Stimulated activated CD8-positive, alpha-beta memory T cell treated with anti-CD3 and anti-CD28 coated beads, Interleukin-15, amount 100 ng/mL, for 48 hours (primary cell): ENCODE results near the gene ZNF740.
"Not testable (repeated sequence)": the region's sequence is repeated elsewhere in the genome, so short reads cannot be mapped to it uniquely, and the experiment has no call there.

Experiments used
- DNase-seq, 2 donors: peaks; one replicate each; pipeline ENCODE4 v3.0.0-alpha.2; 2020; ENCODE audit warnings: low read depth in 2 of 2

Gene ZNF740, protein sequence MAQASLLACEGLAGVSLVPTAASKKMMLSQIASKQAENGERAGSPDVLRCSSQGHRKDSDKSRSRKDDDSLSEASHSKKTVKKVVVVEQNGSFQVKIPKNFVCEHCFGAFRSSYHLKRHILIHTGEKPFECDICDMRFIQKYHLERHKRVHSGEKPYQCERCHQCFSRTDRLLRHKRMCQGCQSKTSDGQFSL

DNA sequence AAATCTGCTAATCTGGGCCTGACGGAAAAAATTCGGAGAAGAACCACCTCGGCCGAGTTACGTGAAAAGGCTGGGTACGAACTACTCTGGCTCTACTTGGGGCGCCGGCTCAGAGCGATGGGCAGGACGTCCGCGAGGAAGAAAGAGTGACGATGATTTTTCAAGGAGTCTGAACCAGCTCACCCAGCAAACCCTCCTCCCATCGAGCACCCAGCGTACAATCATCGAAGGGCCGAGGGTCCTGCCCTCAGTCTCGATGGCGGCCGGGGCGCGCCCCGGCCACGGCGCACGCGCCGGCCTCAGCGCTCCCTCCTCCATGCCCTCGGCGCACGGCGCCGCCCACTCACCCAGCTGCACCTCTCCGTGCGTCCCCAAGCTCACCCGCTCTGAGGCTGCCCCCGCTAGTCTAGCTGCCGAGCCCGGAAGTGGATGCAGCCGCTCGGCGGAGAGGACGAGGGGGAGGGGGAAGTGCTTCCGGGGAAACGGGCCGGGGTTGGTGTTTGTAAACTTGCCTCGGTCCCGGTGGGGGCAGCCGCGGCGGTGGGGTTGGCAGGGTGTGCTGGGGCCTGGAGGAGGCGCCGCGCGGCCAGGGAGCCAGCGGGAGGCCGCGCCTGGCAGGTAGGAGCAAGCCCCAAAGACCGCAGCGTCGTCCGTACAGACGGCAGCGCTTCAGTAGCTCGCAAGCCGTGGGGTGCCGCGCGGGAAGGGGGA lies at the start of gene ZNF740, which contains the start of gene CSAD:
ZNF740 (plus strand) TSS at position 503 of the 711 bp plus-strand sequence. CDS start 1,262 bp downstream, outside the sequence.
CSAD (minus strand) TSS at position 706 of the 711 bp plus-strand sequence. CDS start 7,455 bp downstream, outside the sequence.
- DNase-seq, result peak; percentile 98 to 99

- no peak for DNase-seq
Observed at GRCh38 chr12:53131844-53132243, 48.7 kb upstream of the ZNF740 start.

GRCh38 chr12:53133722-53134121 lies 46.8 kb upstream of the ZNF740 start:
- DNase-seq, result no peak

- no peak for DNase-seq
Observed at GRCh38 chr12:53143355-53143754, 37.2 kb upstream of the ZNF740 start.

DNA sequence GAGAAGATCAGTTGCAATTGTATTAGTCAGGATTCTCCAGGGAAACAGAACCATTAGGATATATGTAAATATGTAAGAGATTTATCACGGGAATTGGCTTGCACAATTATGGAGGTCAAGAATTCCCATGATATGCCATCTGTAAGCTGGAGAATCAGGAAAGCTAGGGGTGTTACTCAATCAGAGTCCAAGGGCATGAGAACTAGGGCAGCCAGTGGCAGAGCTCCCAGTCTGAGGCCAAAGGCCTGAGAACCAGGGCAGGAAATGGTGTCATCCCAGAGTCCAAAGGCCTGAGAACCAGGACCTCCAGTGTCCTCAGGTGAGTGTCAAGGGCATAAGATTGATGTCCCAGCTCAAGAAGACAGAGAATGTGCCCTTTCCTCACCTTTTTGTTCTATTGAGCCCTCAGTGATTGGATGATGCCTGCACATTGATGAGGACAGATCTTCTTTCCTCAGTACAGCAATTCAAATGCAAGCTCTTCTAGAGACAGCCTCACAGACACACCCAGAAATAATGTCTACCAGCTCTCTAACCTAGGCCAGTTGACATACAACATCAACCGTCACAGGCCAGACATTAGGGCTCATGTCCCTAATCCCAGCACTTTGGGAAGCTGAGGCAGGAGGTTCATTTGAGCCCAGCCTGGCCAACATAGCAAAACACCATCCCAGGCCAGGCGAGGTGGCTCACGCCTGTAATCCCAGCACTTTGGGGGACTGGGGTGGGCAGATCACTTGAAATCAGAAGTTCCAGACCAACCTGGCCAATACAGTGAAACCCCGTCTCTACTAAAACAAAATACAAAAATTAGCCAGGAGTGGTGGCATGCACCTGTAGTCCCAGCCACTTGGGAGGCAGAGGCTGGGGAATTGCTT lies 34.9 kb upstream of the ZNF740 start:
- no peak for DNase-seq

DNA sequence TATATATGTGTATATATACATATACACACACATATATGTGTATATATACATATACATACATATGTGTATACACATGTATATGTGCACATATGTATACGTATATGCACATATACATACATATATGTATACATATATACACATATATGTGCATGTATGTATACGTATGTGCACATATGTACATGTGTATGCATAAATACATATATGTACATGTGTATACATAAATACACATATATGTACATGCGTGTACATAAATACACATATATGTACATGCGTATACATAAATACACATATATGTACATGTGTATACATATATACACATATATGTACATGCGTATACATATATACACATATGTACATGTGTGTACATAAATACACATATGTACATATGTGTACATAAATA lies 33.3 kb upstream of the ZNF740 start:
- DNase-seq, result no peak

GRCh38 chr12:53147653-53148052 lies 32.9 kb upstream of the ZNF740 start:
- no peak for DNase-seq

GRCh38 chr12:53151039-53151438 lies 29.5 kb upstream of the ZNF740 start:
- DNase-seq, result no peak

DNA sequence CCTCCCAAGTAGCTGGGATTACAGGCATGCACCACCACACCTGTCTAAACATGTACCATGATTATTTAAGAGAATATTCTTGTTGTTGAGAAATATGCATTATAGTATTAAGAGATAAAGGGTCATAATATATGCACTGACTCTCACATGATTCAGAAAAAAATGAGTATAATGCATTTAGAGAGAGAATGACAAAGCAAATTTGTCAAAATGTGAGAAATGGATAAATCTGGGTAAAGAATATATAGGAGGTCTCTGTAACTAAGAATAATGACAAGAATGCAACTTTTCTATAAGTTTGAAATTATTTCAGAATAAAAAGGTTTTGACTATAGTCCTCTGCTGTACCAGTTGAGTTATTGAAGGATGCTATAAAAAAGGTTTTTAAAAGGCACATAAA lies 28.1 kb upstream of the ZNF740 start:
- no peak for DNase-seq

GRCh38 chr12:53159195-53159839 lies 21.2 kb upstream of the ZNF740 start:
- peak; percentile 78 for DNase-seq

DNA sequence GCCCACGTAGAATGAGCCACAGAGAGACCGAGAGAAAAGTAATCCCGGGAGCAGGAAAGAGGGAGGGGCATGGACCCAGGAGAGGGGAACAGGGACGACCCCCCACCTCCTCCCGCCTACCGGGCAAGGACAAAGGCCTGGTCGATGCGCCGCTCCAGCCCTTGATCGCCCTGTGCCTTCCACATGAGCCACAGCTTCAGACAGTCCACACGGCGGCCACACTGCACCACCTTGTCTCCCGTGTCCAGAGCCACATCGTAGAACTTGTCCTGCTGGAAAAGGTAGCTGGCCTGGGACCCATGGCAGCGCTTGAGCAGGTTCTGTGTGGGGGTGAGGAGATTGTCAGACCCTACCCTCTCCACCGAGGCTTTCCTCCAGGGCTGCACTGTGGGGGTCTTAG lies 20.5 kb upstream of the ZNF740 start:
- no peak for DNase-seq

GRCh38 chr12:53160673-53161072 lies 19.8 kb upstream of the ZNF740 start:
- DNase-seq, result no peak

DNA sequence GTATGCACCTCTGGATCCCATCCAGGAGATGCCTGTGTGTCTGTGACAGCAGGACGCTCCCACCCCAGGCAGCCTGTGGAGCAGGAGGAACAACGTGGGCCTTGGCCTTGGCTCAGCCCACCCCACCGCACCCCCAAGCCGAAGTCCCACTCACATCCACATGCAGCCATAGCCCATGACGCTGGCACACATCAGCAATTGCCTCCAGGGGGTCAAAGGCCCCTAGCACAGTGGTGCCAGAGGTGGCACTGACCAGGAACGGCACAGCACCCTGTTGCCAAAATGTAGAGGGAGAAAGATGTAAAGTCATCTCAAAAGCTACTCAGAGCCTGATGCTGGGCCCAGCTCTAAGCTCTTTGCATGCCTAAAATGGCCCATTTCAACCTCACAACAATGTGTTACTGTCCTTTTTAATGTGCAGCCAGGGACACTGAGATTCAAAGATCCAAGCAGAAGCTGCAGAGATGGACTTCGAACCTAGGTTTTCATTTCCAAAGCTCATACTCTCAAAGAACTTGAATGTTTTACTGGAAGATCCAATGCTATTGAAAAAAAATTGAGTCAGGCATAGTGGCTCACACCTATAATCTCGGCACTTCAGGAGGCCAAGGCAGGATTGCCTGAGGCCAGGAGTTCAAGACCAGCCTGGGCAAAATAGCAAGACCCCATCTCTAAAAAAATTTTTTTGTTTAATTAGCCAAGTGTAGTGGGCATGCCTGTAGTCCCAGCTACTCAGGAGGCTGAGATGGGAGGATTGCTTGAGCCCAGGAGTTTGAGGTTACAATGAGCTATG lies 19.2 kb upstream of the ZNF740 start:
- DNase-seq, result no peak

- DNase-seq, result not testable (repeated sequence)
Observed at GRCh38 chr12:53163008-53163407, 17.5 kb upstream of the ZNF740 start.

DNA sequence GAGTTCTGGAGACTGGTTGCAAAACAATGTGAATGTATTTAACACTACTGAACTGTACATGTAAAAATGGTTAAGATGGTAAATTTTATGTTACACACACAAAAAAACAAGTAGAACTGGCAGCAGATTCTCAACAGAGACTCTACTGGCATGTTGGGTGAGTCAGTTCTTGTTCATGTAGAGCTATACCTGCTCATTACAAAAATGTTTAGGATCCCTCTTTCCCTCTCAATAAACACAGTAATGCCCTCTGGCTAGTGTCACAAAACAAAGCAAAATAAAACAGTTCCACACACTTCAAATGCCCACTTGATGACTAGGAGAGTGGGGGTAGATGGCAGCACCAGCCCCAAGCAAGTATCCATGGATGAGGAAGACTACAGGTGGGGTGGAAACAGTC lies 13.7 kb upstream of the ZNF740 start:
- DNase-seq, result no peak

DNA sequence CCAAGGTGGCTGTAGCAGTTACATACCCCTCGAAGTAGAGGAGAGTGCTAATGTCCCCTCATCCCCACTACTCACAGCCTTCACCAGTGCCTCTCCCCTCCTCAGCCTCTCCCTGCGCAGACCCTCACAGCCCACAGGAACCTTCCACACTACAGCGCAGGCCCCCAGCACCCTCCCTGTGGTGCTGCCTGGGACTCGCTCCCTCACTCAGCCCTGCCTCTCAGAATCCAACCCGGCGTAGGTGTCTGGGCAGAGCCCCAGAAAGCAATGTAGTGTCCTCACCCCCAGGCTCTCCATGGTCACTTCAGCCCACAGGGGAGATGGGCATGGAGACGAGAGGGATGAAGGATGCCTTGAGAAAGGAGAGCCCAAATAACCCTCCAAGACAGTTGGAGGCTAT lies 10.9 kb upstream of the ZNF740 start:
- DNase-seq, result no peak

- DNase-seq, result no peak
Observed at GRCh38 chr12:53170215-53170614, 10.3 kb upstream of the ZNF740 start.

DNA sequence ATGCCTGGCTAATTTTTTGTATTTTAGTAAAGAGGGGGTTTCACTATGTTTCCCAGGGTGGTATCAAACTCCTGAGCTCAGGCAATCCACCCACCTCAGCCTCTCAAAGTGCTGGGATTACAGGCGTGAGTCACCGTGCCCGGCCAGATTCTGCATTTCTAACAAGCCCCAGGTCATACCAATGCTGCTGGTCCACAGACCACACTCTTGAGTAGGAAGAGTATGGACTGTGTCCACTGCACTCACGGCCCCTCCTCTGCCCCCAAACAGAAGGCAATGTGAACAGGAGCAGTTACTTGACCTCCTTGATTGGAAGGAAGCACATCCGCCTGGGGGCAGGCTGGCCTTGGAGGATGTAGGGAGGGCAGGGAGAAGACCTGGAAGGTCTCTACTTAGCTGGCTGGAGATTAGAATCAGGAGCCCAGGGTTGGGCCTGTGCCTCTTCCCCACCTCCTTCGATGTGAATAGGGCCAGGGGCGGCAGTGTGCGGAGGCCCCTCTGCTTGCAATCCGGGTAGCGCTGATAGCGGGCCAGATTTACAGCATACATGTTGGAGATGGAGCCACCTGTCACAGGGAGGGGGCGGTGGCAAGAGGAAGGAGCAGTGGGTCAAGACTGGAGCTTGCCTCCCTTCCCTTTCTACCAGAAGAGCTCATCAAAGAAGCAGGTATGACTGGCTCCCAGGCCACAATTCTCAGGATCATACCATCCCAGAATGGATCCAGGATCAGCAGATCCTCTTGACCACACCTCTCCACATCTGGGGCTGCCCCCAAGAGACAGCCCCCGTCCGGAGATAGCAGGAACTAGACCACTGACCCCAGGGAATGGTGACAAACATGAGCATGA lies 9.4 kb upstream of the ZNF740 start:
- DNase-seq, result no peak

DNA sequence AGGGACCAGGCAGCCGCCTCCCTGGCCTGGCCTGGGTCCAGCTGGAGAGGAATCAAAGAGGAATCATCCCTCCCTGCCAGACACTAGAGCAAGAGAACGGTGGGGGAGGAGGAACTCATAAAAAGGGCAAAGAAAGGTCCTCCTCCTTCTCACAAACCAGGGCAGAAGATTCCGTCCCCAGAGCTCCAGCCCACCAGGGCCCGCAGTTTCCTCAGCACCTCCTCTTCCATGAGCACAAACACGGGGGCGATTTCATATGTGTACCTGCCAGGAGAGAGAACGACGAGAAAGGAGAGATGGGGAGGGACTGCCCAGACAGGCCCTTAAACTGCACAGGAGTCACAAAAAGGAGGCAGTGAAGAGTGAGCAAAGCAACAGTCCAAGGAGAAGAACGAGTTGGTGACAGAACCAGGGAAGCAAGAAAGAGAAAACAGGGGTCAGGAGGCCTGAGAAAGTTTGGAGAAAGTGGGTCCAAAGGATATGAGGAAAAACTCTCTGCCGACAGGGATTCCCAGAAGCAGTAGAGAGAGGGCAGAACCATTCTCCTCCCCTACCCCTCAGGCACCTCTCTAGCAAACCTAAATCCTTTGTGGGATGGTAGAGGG lies 8.7 kb upstream of the ZNF740 start:
- DNase-seq, result no peak

- no peak for DNase-seq
Observed at GRCh38 chr12:53172352-53172751, 8.2 kb upstream of the ZNF740 start.
